HCT116 (cell line): ENCODE measurements around the gene EPHA3.

Experiments used
- ATF3 ChIP-seq: IDR thresholded peaks from 2 replicates; pipeline ENCODE4 v1.6.1; 2012
- CTCF ChIP-seq, 3 experiments: fragments of 200-600 bp in 1 of 3; sonication (generic) in 1 of 3; IDR thresholded peaks in 2 of 3; conservative IDR thresholded peaks in 1 of 3; 2 replicates each; pipeline ENCODE4 v1.5.1; 2012 to 2017; ENCODE audit warnings: low read depth in 2 of 3, low read length in 2 of 3, antibody characterized with exemption in 1 of 3, borderline replicate concordance in 1 of 3, control low read depth in 1 of 3, mild to moderate bottlenecking in 1 of 3, mixed read lengths in 1 of 3, mixed run types in 1 of 3, moderate library complexity in 1 of 3; ENCODE audit not compliant: insufficient read depth in 1 of 3
- JUND ChIP-seq: IDR thresholded peaks from 2 replicates; pipeline ENCODE4 v1.6.1; 2012
- POLR2A ChIP-seq: IDR thresholded peaks from 2 replicates; pipeline ENCODE4 v1.7.0; 2011; ENCODE audit warnings: borderline replicate concordance; ENCODE audit not compliant: insufficient read depth, insufficient read length; ENCODE audit errors: extremely low read depth
- RAD21 ChIP-seq: IDR thresholded peaks from 2 replicates; pipeline ENCODE4 v1.6.1; 2012; ENCODE audit warnings: low read depth, mild to moderate bottlenecking
- SP1 ChIP-seq: IDR thresholded peaks from 2 replicates; pipeline ENCODE4 v1.6.1; 2012; ENCODE audit warnings: low read depth

- no peak for TF ChIP-seq ATF3
- TF ChIP-seq POLR2A = no peak
- TF ChIP-seq JUND = no peak
- no peak for TF ChIP-seq CTCF (IDR thresholded peaks at IDR 0.05 in 2 of 3, conservative IDR thresholded peaks at IDR 0.05 in 1 of 3; ENCODE audit: borderline replicate concordance in 1 of 3, insufficient read depth in 1 of 3, low read depth in 2 of 3, low read length in 2 of 3)
- TF ChIP-seq SP1 = no peak
- no peak for TF ChIP-seq RAD21
These were observed 288.6 kb downstream of the EPHA3 start for GRCh38 chr3:89395996-89396395.
